IPS-18a (cell line): Measurements from ENCODE around the gene RAB3D.

Experiments used
- H3K27ac ChIP-seq: one replicate; pipeline ENCODE4 v1.5.1; 2013; ENCODE audit warnings: low read length
- H3K27me3 ChIP-seq: one replicate; pipeline ENCODE4 v1.6.1; 2013; ENCODE audit warnings: mild to moderate bottlenecking, low read length; ENCODE audit not compliant: control insufficient read depth, insufficient read depth
- H3K36me3 ChIP-seq: one replicate; pipeline ENCODE4 v1.6.1; 2013; ENCODE audit warnings: low read depth, low read length; ENCODE audit not compliant: control insufficient read depth
- H3K4me1 ChIP-seq: one replicate; pipeline ENCODE4 v1.6.1; 2013; ENCODE audit warnings: low read depth, low read length; ENCODE audit not compliant: control insufficient read depth
- H3K4me3 ChIP-seq: one replicate; pipeline ENCODE4 v1.5.1; 2013; ENCODE audit warnings: low read length
- H3K9ac ChIP-seq: one replicate; pipeline ENCODE4 v1.6.1; 2013; ENCODE audit warnings: mild to moderate bottlenecking, low read length, moderate library complexity
- H3K9me3 ChIP-seq: one replicate; pipeline ENCODE4 v1.6.1; 2013; ENCODE audit warnings: low read depth, low read length; ENCODE audit not compliant: control insufficient read depth

Gene RAB3D

GRCh38 chr19:11300811-11301120, 38.7 kb downstream of the RAB3D start:
- Histone ChIP-seq H3K36me3 (no peaks in the 10 kb centered on the region), H3K9me3 (no peaks in the 10 kb centered on the region), H3K4me1 (no peaks in the 10 kb centered on the region), H3K27ac (no peak overlapping the region), H3K9ac (no peak overlapping the region), H3K27me3 (no peaks in the 10 kb centered on the region), H3K4me3 (no peak overlapping the region)

- H3K27ac ChIP-seq = no peak overlapping the region
- no peak overlapping the region for H3K9ac ChIP-seq
- H3K36me3 ChIP-seq = no peaks in the 10 kb centered on the region
- no peaks in the 10 kb centered on the region for H3K27me3 ChIP-seq
- no peaks in the 10 kb centered on the region for H3K4me1 ChIP-seq
- H3K9me3 ChIP-seq = no peaks in the 10 kb centered on the region
- H3K4me3 ChIP-seq = no peak overlapping the region
These were observed 39.3 kb downstream of the RAB3D start for GRCh38 chr19:11299946-11300810.

GRCh38 chr19:11296264-11296663, 43.2 kb downstream of the RAB3D start:
- Histone ChIP-seq H3K4me1 (peaks cover 3% of the 10 kb centered on the region), H3K9me3 (no peaks in the 10 kb centered on the region)

GRCh38 chr19:11295665-11296245, 43.7 kb downstream of the RAB3D start, which contains the start of gene TSPAN16:
TSPAN16 (plus strand) TSS chr19:11296160; CDS start chr19:11296298, 138 bp downstream.
- Histone ChIP-seq H3K4me1 (peaks cover 3% of the 10 kb centered on the region), H3K9me3 (no peaks in the 10 kb centered on the region), H3K36me3 (no peaks in the 10 kb centered on the region), H3K9ac (no peak within 1 kb of the TSS), H3K27ac (no peak within 1 kb of the TSS), H3K4me3 (no peak within 1 kb of the TSS), H3K27me3 (no peaks in the 10 kb centered on the region)

More at GRCh38 chr19:11296264-11296663, 43.2 kb downstream of the RAB3D start:
- no peak overlapping the region for H3K27ac ChIP-seq
- no peaks in the 10 kb centered on the region for H3K36me3 ChIP-seq
- H3K27me3 ChIP-seq = no peaks in the 10 kb centered on the region
- H3K4me3 ChIP-seq = no peak overlapping the region
- H3K9ac ChIP-seq = no peak overlapping the region

GRCh38 chr19:11295180-11295579, 44.3 kb downstream of the RAB3D start:
- no peaks in the 10 kb centered on the region for H3K27me3 ChIP-seq
- H3K36me3 ChIP-seq = no peaks in the 10 kb centered on the region
- H3K4me3 ChIP-seq = no peak overlapping the region
- no peaks in the 10 kb centered on the region for H3K9me3 ChIP-seq
- no peak overlapping the region for H3K9ac ChIP-seq
- H3K27ac ChIP-seq = no peak overlapping the region
- H3K4me1 ChIP-seq = peaks cover 3% of the 10 kb centered on the region

GRCh38 chr19:11293433-11294389, 45.7 kb downstream of the RAB3D start:
- Histone ChIP-seq H3K9ac (no peak overlapping the region), H3K4me1 (peaks cover 3% of the 10 kb centered on the region), H3K4me3 (no peak overlapping the region), H3K36me3 (no peaks in the 10 kb centered on the region), H3K9me3 (no peaks in the 10 kb centered on the region), H3K27me3 (no peaks in the 10 kb centered on the region), H3K27ac (no peak overlapping the region)

- no peak overlapping the region for H3K9ac ChIP-seq
- H3K27me3 ChIP-seq = no peaks in the 10 kb centered on the region
- H3K27ac ChIP-seq = no peak overlapping the region
- peaks cover 3% of the 10 kb centered on the region for H3K4me1 ChIP-seq
- no peaks in the 10 kb centered on the region for H3K9me3 ChIP-seq
- no peak overlapping the region for H3K4me3 ChIP-seq
- H3K36me3 ChIP-seq = no peaks in the 10 kb centered on the region
These were observed 47.5 kb downstream of the RAB3D start for GRCh38 chr19:11291991-11292390.

GRCh38 chr19:11291415-11291814, 48.0 kb downstream of the RAB3D start:
- Histone ChIP-seq H3K27ac (no peak overlapping the region), H3K4me1 (peaks cover 3% of the 10 kb centered on the region)

GRCh38 chr19:11290256-11290655, 49.2 kb downstream of the RAB3D start:
- no peak overlapping the region for H3K9ac ChIP-seq
- no peak overlapping the region for H3K4me3 ChIP-seq
- H3K4me1 ChIP-seq = peaks cover 3% of the 10 kb centered on the region
- H3K36me3 ChIP-seq = no peaks in the 10 kb centered on the region
- no peak overlapping the region for H3K27ac ChIP-seq
- H3K9me3 ChIP-seq = no peaks in the 10 kb centered on the region
- no peaks in the 10 kb centered on the region for H3K27me3 ChIP-seq

More at GRCh38 chr19:11291415-11291814, 48.0 kb downstream of the RAB3D start:
- Histone ChIP-seq H3K36me3 (no peaks in the 10 kb centered on the region), H3K9me3 (no peaks in the 10 kb centered on the region), H3K27me3 (no peaks in the 10 kb centered on the region), H3K9ac (no peak overlapping the region), H3K4me3 (no peak overlapping the region)

- H3K27ac ChIP-seq = no peak overlapping the region
- no peaks in the 10 kb centered on the region for H3K4me1 ChIP-seq
These were observed 51.1 kb downstream of the RAB3D start for GRCh38 chr19:11288349-11288748.

GRCh38 chr19:11286312-11286974, 53.0 kb downstream of the RAB3D start:
- Histone ChIP-seq H3K27ac (no peak overlapping the region), H3K4me1 (no peaks in the 10 kb centered on the region), H3K9me3 (no peaks in the 10 kb centered on the region), H3K9ac (no peak overlapping the region), H3K27me3 (no peaks in the 10 kb centered on the region), H3K4me3 (no peak overlapping the region), H3K36me3 (no peaks in the 10 kb centered on the region)

More at GRCh38 chr19:11288349-11288748, 51.1 kb downstream of the RAB3D start:
- no peak overlapping the region for H3K4me3 ChIP-seq
- H3K9me3 ChIP-seq = no peaks in the 10 kb centered on the region
- H3K36me3 ChIP-seq = no peaks in the 10 kb centered on the region
- H3K27me3 ChIP-seq = no peaks in the 10 kb centered on the region
- H3K9ac ChIP-seq = no peak overlapping the region
